NOMO-1 treated with DMSO at 0.1 percent for 48 hours (cell line): Measurements from ENCODE around the gene SDC1.
"Not testable (repeated sequence)": the region's sequence is repeated elsewhere in the genome, so short reads cannot be mapped to it uniquely, and the experiment has no call there.

Experiments
- DNase-seq: peaks from one replicate; lab custom pipeline; 2025; ENCODE audit not compliant: unreplicated experiment; lab: John Stamatoyannopoulos, UW

Gene SDC1

GRCh38 chr2:20224716-20225293, at the start of gene SDC1:
Gene SDC1, minus strand, starts transcription at chr2:20225130. Its CDS starts 263 bp downstream, at chr2:20224867.
- DNase-seq: no peak

GRCh38 chr2:20273042-20273441, 48.1 kb upstream of the SDC1 start:
- DNase-seq: no peak

GRCh38 chr2:20268317-20268716, 43.4 kb upstream of the SDC1 start:
- not testable (repeated sequence) for DNase-seq

DNA sequence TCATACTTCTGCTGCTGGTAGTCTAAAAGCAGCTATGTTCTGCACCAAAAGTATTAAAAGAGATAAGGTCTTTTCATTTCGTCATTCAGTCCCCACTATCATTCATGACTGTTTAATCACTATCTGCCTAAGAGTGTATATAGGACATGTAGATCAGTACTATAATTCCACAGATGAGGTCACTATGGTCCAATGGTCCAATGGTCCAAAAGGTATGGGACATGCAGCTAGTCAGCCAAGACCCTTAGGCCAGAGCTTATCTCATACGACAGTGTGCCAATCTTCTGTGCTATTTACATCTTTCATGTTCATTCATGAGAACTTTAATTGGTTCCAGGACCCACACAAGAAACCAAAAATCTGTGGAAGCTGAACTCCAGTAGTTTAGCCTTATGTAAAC, 42.6 kb upstream of the SDC1 start:
- DNase-seq: no peak

GRCh38 chr2:20264629-20265028, 39.7 kb upstream of the SDC1 start:
- DNase-seq: no peak

GRCh38 chr2:20257411-20257810, 32.5 kb upstream of the SDC1 start:
- DNase-seq: no peak

DNA sequence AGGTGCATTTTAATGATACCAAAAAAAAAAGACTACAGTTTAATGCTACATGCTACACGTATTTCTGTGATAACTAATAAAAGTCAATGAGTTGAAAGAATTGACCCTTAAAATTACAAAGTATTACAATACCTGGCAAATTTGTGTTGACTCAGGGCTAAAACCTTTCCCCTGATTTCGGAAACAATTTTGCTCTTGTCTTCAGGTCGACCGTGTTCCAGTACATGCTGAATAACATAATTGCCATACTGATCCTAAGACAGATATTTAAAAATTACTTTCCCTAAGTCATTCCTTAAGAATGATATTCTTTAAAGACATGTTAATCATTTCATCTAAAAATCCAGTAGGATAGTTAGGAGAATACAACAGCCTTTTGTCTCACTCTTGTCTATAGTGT, 29.8 kb upstream of the SDC1 start:
- no peak for DNase-seq

DNA sequence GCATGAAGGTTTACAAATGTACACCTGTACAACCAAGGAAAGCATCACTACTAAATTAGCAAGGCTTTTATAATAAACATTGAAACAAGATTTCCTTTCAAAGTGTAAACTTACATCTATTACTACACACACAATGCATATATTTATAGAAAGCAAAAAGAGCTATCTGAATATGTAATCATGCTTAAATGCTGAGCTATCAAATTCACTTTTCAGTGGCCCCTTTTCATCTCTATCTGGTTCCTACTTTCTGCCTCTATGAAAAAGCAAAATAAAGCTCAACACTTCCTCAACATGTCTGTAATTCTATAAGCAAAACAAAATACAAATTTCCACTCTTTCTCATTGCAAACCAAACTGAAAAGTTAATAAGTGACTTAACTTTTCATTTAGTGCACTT, 25.5 kb upstream of the SDC1 start:
- no peak for DNase-seq

DNA sequence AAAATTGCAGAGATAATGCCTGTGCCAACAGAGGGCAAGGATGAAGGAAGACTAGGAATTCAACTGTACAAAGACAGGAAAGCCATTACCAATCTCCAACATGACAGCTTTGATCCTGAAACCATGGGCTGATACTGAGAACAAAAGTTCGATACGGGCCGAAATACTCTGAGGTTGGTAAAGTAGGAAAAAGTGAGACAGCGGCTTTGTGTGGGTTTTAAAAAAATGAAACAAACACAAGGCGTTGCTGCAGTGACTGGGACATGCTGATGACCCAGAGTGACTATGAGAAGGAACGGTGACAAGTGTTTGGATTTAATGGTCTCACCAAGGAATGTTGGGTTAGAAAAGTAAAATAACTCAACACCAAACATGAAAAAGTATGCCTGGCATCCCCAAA, 24.2 kb upstream of the SDC1 start:
- no peak for DNase-seq

- no peak for DNase-seq
Observed at GRCh38 chr2:20247084-20247483, 22.2 kb upstream of the SDC1 start.

DNA sequence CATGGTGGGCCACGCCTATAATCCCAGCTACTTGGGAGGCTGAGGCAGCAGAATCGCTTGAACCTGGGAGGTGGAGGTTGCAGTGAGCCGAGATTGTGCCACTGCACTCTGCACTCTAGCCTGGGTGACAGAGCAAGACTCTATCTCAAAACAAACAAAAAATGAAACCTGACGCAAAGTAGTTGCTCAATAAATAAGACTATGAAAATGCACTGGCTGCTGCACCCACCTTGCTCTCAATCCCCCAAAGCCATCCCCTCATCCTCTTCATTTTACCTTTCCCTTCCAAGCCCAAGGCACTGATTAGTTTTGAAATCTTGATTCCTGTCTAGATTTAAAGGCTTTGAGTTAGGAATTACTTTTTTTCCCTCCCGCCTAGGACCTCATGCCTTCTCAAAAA, 18.7 kb upstream of the SDC1 start:
- DNase-seq: not testable (repeated sequence)

GRCh38 chr2:20242727-20243377, 17.9 kb upstream of the SDC1 start:
- DNase-seq: no peak

DNA sequence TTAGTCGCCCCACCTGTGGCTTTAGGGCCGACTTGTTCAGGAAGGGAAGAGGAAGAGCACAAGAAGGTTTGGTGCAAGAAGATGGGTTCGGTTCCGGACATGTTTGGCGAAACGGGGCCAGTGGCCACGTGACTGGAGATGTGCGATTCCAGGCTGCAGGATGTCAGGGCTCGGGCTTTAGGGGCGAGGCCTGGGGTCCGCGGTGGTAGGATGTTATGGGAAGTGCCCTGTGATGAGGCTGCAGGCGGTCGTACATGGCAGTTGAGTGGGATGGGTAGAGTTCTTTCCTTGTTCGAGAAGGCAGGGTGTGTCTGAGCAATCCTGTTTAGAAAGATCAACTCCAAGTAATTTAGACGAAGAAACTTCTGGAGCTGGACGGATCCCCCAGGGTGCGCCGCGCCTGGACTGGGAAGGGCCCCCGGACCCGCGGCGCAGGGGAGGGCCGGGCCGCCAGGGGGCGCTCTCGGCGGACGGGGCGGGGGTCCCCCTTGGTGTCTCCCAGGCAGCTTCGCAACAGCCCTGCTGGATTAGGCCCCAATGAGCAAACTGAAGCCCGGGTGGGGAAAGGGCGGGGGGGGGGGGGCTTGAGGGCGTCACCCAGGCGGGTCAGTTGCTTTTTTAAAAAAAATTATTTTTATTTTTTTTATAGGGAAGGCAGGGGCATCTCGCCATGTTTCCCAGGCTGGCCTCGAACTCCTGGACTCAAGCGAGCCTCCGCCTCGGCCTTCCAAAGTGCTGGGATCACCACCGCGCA, 17.2 kb upstream of the SDC1 start:
- DNase-seq: no peak

DNA sequence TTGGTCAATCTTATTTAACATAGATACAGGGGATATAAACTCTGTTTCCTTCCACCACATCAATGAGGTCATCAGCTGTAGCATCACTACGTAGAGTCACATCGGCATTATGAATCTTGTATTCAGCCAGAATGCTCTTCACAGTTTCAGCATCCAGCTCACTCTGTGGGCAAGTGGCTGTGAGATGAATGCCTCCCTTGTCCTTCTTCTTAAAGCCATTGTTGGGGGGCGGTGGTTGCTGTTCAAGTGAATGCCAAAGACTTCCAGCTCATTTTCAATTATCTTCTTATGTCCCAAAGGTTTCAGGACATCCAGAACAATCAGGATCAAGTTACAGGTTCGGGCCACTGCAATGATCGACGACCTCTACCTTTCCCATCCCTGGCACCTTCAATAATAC, 15.4 kb upstream of the SDC1 start:
- not testable (repeated sequence) for DNase-seq

GRCh38 chr2:20236496-20236895, 11.6 kb upstream of the SDC1 start:
- DNase-seq: no peak

- DNase-seq: no peak
Observed at GRCh38 chr2:20235655-20236305, 10.8 kb upstream of the SDC1 start.

DNA sequence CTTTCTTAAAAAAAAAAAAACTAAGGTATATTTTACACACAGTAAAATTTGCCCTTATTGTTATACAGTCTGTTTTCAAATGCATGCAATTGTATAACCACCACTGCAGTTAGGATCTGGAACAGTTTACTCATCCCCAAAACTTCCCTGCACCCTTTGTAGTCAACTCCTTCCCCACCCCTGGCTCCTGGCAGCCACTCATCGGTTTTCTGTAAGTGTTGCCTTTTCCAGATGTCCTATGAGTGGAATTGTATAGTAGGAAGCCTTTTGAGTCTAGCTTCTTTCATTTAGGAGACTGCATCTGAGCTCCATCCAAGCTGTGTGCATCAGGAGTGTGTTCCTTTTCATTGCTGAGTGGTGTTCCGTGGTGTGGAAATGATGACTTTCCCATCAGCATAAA, 9.7 kb upstream of the SDC1 start:
- DNase-seq: not testable (repeated sequence)

DNA sequence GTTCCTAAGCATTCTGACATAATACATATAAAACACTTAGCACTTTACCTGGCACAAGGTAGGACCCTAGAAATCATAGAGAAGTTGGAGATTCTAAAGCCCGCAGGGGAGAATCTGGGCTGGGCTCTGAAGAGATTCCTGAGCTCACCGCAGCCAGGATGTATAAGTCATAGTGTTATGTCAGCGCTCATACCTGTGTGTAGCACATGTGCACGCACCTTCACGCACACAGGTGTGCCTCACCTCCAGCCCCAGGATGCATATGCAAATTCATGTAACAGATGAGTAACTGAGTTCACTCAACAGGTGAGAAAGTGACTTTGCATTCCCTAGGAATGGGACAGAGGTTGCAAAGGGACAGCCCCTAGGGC, 7.9 kb upstream of the SDC1 start:
- DNase-seq: no peak

DNA sequence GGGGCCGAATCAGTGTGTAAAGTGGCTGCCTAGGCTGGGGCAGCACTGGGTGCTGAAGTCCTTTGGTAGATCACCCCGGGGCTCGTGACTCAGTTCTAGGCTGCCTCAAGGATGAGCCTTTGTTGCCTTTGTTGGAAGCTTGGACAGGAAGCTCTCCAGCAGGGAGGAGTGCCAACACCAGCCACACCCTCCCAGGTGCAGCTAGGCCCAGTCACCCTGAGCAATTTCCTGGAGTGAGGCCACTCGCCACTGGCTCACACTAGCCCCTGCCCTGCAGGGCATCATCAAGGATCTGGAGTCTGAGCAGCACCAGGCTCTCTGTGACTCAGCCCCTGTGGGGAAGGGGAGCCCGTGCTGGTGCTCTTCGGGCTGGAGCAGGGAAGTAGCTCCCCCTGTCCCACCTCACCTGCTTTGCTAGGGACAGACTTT, 6.7 kb upstream of the SDC1 start:
- no peak for DNase-seq

- DNase-seq: no peak
Observed at GRCh38 chr2:20231159-20231558, 6.2 kb upstream of the SDC1 start.

- DNase-seq: no peak
Observed at GRCh38 chr2:20230114-20230425, 5.1 kb upstream of the SDC1 start.
